HG03575 (cell line): ENCODE data around the gene SERF2.
"Not testable (repeated sequence)": the region's sequence is repeated elsewhere in the genome, so short reads cannot be mapped to it uniquely, and the experiment has no call there.

ENCODE experiments used
- ATAC-seq: cut with Tn5 transposase; IDR thresholded peaks from one replicate; pipeline ENCODE4 v1.9.1; 2021; ENCODE audit not compliant: unreplicated experiment, insufficient number of reproducible peaks, low FRiP score; ENCODE audit errors: extremely low read depth

Gene SERF2

GRCh38 chr15:43789409-43789808, 2.7 kb upstream of the SERF2 start:
- ATAC-seq: no peak

- no peak for ATAC-seq
Measured at GRCh38 chr15:43792761-43793476, 799 bp downstream of the SERF2 start.

- no peak for ATAC-seq
Measured at GRCh38 chr15:43793647-43794046, 1.5 kb downstream of the SERF2 start.

GRCh38 chr15:43794269-43795037, 2.3 kb downstream of the SERF2 start:
- ATAC-seq: no peak

GRCh38 chr15:43795197-43795596, 3.1 kb downstream of the SERF2 start:
- no peak for ATAC-seq

- no peak for ATAC-seq
Measured at GRCh38 chr15:43795997-43796396, 3.9 kb downstream of the SERF2 start.

GRCh38 chr15:43796566-43796965, 4.4 kb downstream of the SERF2 start:
- ATAC-seq: no peak

GRCh38 chr15:43799209-43799944, 7.3 kb downstream of the SERF2 start:
- no peak for ATAC-seq

- no peak for ATAC-seq
Measured at GRCh38 chr15:43799945-43800285, 7.8 kb downstream of the SERF2 start, which contains the start of gene SERINC4. Gene SERINC4 (minus strand): TSS chr15:43800220. CDS start chr15:43799986, 234 bp downstream.

GRCh38 chr15:43800286-43801141, 8.4 kb downstream of the SERF2 start, which contains the start of gene HYPK:
Gene HYPK (plus strand): TSS chr15:43800599. CDS start chr15:43800623, 24 bp downstream.
- no peak for ATAC-seq

GRCh38 chr15:43802676-43803075, 10.6 kb downstream of the SERF2 start:
- not testable (repeated sequence) for ATAC-seq

- ATAC-seq: no peak
Measured at GRCh38 chr15:43808435-43808950, 16.4 kb downstream of the SERF2 start.

- no peak for ATAC-seq
Measured at GRCh38 chr15:43808960-43809678, 17.0 kb downstream of the SERF2 start.

GRCh38 chr15:43815064-43815463, 22.9 kb downstream of the SERF2 start:
- ATAC-seq: not testable (repeated sequence)

- no peak for ATAC-seq
Measured at GRCh38 chr15:43821505-43821904, 29.4 kb downstream of the SERF2 start.

GRCh38 chr15:43824302-43825246, 32.5 kb downstream of the SERF2 start, which contains the start of gene MFAP1:
Gene MFAP1 (minus strand): TSS chr15:43824690. CDS start chr15:43824569, 121 bp downstream.
- ATAC-seq: peak; percentile 44

GRCh38 chr15:43825305-43825704, 33.2 kb downstream of the SERF2 start:
- ATAC-seq: not testable (repeated sequence)
